Loucy (cell line): ENCODE measurements around the gene GPR15LG.

Experiments
- CTCF ChIP-seq: fragments of 200-600 bp; sonication (generic); conservative IDR thresholded peaks from 2 replicates; pipeline ENCODE4 v1.5.1; 2014; ENCODE audit warnings: mild to moderate bottlenecking, antibody characterized with exemption, low read length
- EZH2phosphoT487 ChIP-seq: fragments of 200-600 bp; IDR thresholded peaks from 2 replicates; pipeline ENCODE4 v1.6.1; 2018; ENCODE audit warnings: antibody characterized with exemption, mild to moderate bottlenecking, moderate library complexity, borderline replicate concordance

GRCh38 chr10:84234479-84234878 is 60.9 kb downstream of the GPR15LG start:
- no peak for TF ChIP-seq CTCF
- no peak for TF ChIP-seq EZH2phosphoT487
